VCaP (cell line): ENCODE measurements around the gene CNTFR.

Experiments
- H3K27ac ChIP-seq: fragments of 450-650 bp; 2 replicates; pipeline ENCODE4 v1.5.1; 2017
- TF ChIP-seq, protein P1 (sequence below): fragments of 450-650 bp; conservative IDR thresholded peaks from 2 replicates; pipeline ENCODE4 v1.5.1; 2017; ENCODE audit warnings: mild to moderate bottlenecking, moderate library complexity

The CNTFR gene

DNA sequence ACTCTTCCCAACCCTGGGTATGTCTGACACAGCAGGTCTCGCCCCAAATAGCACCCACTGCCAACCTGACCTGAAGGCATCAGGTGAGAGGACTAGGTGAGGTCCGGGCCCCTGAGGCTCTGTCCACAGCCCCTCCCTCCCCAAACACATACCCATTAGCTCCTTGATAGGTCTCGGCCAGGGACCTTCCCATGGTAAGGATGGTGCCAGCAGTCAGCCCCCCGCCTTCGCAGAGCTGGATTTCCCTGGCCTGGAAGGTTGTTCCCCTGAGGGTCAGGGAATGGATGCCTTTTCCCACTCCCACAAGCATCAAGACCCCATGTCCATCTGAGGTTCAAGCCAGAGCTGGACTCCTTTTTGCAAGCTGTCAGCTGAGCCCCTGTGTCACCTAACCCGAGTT lies 69.4 kb downstream of the CNTFR start:
- no peak overlapping the region for H3K27ac ChIP-seq
- TF ChIP-seq, protein P1, sequence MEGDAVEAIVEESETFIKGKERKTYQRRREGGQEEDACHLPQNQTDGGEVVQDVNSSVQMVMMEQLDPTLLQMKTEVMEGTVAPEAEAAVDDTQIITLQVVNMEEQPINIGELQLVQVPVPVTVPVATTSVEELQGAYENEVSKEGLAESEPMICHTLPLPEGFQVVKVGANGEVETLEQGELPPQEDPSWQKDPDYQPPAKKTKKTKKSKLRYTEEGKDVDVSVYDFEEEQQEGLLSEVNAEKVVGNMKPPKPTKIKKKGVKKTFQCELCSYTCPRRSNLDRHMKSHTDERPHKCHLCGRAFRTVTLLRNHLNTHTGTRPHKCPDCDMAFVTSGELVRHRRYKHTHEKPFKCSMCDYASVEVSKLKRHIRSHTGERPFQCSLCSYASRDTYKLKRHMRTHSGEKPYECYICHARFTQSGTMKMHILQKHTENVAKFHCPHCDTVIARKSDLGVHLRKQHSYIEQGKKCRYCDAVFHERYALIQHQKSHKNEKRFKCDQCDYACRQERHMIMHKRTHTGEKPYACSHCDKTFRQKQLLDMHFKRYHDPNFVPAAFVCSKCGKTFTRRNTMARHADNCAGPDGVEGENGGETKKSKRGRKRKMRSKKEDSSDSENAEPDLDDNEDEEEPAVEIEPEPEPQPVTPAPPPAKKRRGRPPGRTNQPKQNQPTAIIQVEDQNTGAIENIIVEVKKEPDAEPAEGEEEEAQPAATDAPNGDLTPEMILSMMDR = no peak

DNA sequence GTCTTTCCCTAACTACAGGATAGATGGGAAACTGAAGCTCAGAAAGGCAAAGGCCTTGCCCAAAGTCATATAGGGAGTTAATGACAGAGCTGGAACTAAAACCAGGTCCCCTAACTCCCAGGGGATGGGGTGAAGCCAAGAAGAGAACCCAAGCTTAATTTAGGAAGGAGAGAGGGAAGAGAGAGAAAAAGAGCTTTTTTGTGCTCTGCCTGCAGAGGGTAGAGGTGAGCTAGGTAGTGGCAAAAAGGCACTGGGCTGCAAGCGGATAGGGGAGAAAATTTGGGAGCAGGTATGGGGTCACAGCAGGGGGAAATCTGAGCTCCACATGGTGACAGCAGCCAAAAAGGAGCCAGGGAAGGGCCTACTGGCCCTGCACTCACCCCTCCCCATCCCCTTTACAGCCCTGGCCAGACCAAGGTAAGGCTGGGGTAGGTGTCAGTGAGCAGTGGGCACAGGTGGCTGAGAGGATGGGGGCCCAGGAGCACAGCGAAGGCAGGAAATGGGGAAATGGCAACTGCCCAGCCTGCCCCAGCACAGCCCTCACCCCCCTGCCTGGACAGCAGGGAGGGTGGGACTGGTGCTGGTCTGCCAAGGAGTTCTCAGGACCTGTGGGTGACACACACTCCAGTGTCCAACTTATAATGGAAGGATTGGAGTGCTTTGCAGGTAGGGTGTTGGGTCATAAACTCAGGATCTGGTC lies 70.1 kb downstream of the CNTFR start:
- H3K27ac ChIP-seq = no peak overlapping the region
- TF ChIP-seq, protein P1 = no peak

DNA sequence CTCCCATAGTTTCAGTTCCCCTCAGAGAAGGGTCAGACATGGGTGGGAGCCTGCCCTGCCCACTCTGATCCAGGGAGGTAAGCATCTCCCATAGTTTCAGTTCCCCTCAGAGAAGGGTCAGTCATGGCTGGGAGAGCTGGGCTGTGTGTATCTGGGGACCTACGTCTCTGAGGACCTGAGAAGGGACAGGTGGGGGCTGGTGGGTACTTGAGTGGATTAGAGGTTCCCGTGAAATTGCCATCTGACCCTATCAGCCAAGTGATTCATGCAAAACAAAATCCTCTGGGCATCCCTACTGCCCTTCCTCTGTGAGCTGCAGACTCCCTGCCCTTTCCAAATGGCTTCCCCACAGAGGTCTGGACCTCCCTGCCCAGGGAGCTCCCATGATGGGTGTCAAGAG lies 70.6 kb downstream of the CNTFR start:
- no peak overlapping the region for H3K27ac ChIP-seq
- TF ChIP-seq, protein P1 = no peak

DNA sequence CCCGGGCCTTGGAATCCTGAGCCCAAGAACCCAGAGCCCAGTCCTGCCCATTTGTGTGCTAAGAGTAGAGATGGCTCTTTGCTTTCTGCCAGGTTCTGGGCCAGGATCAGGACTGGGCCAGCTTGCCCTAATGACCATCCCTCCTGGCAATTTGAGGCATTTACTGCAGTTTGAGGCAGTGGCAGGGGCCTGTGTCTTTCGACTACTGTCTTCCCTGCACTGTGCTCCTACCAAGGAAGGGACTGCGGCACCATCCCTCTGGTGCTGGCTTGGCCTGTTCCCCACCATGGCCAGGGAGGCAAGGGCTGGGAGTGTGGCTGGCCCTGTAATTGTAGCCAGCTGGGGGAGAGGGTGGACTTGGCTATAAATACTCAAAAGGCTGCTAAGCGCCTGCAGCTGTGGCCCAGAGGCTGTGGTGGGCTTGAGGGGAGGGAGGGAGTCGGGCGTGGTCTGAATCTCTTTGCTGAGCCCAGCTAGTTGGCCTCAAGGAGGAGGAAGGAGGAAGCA lies 71.4 kb downstream of the CNTFR start:
- TF ChIP-seq, protein P1 = no peak
- H3K27ac ChIP-seq = no peak overlapping the region

DNA sequence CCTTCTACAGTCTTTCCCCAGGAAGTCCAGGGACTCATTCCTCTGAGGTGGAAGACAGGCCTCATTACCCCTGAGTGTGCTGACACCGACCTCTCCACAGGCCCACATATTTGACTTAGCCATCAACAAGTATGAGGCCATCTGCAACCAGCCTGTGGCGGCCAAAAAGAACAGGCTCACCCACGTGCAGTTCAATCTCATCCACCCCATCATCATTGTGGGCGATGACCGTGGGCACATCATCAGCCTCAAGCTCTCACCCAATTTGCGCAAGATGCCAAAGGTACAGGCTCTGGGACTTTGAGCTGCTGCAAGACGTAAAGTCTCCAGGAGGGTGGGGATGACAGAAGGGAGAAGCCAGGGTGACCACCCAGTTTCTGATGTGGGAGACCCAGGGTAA lies 72.3 kb downstream of the CNTFR start:
- TF ChIP-seq, protein P1 = no peak
- H3K27ac ChIP-seq = no peak overlapping the region

DNA sequence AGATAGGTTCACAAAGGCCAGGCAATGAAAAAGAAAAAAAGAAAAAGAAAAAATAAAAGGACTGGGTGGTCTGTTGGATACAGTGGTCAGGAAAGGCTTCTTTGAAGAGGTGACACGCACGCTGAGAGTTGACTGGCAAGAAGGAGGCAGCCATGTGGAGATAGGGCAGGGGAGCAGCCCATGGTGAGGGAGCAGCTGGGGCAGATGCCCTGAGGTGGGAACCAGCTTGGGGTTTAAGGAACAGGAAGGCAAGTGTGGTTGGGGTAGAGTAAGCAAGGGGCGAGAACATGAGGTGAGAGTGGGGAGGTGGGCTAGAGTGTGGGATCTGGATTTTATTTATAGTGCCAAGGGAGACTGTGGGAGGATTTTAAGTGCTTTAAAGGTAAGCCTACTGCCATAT lies 73.6 kb downstream of the CNTFR start:
- TF ChIP-seq, protein P1 = no peak
- no peak overlapping the region for H3K27ac ChIP-seq

DNA sequence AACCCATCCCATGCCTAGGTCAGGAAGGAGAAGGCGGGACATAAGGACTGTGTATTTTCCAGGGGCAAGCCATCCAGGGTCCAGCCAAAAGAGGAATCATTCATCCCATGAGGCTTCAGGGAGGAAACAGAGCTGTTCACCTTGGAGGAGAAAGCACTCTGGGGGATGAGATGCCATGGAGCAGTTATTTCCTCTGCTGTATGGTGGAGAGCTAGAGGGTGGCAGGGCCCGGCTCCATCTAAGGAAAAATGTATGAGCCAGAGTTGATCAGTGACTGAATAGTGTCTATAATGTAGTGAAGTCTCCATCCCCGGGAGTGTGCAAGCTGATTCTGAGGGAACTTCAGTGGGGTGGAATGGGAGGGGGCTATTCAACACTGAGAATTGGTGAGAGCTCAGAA lies 74.7 kb downstream of the CNTFR start:
- H3K27ac ChIP-seq = peak overlapping the region; percentile 72; the same call in 1 of the 2 replicates
- TF ChIP-seq, protein P1 = no peak
